Transverse colon (tissue), 4 donors: ENCODE measurements around the gene XRCC5. TPM values are rescaled to one million over a fixed set of nuclear protein-coding genes. Genes with fewer than 3 reads are reported as not detected.

Source experiments
- DNase-seq: peaks from one replicate; pipeline ENCODE4 v3.0.0-alpha.2; 2019
- H3K27ac ChIP-seq, 4 donors: fragments of 200-600 bp; sonication (generic); 2 replicates each; pipeline ENCODE4 v1.5.1; 2016 to 2018; ENCODE audit warnings: inconsistent platforms in 4 of 4
- H3K27me3 ChIP-seq: fragments of 200-600 bp; sonication (generic); 2 replicates; pipeline ENCODE4 v1.5.1; 2017; ENCODE audit warnings: inconsistent platforms
- H3K36me3 ChIP-seq, 4 donors: fragments of 200-600 bp; sonication (generic); 2 replicates each; pipeline ENCODE4 v1.5.1; 2017 to 2019; ENCODE audit warnings: inconsistent platforms in 4 of 4
- H3K4me1 ChIP-seq, 4 donors: fragments of 200-600 bp; sonication (generic); 2 replicates each; pipeline ENCODE4 v1.5.1; 2017 to 2020; ENCODE audit warnings: inconsistent platforms in 4 of 4
- H3K4me3 ChIP-seq, 4 donors: fragments of 200-600 bp; sonication (generic); 1 replicate in 1 of 4; 2 replicates in 3 of 4; pipeline versions ENCODE4 v1.5.1 to v1.6.1; 2017 to 2019; ENCODE audit warnings: inconsistent platforms in 4 of 4
- H3K9me3 ChIP-seq, 2 donors: fragments of 200-600 bp; sonication (generic); 2 replicates each; pipeline ENCODE4 v1.5.1; 2017 to 2019; ENCODE audit warnings: inconsistent platforms in 2 of 2
- CTCF ChIP-seq, 5 experiments: fragments of 200-600 bp in 3 of 5; fragments of 450-650 bp in 2 of 5; sonication (generic) in 3 of 5; IDR thresholded peaks; 1 replicate in 2 of 5; 2 replicates in 3 of 5; pipeline ENCODE4 v1.5.1; 2016 to 2017; ENCODE audit warnings: antibody characterized with exemption in 5 of 5, inconsistent platforms in 3 of 5, mild to moderate bottlenecking in 2 of 5, moderate library complexity in 1 of 5
- EP300 ChIP-seq: sonication (generic); formaldehyde crosslinking; IDR thresholded peaks from one replicate; pipeline ENCODE4 v1.6.1; 2017; ENCODE audit warnings: antibody characterized with exemption, low read depth
- POLR2A ChIP-seq: fragments of 450-650 bp; IDR thresholded peaks from one replicate; pipeline ENCODE4 v1.6.1; 2016; ENCODE audit warnings: antibody characterized with exemption, mild to moderate bottlenecking, moderate library complexity
- POLR2AphosphoS5 ChIP-seq, 3 donors: sonication (generic); formaldehyde crosslinking; IDR thresholded peaks; one replicate each; pipeline ENCODE4 v1.6.1; 2016; ENCODE audit warnings: antibody characterized with exemption in 3 of 3
- WGBS, 2 donors: methylation state at CpG; one replicate each; pipeline ENCODE4 v1.1.5; 2018; ENCODE audit warnings: low coverage in 1 of 2; 5-methylcytosine and 5-hydroxymethylcytosine counted together
- in situ Hi-C, 4 donors: fragments of 200-750 bp; cut with MboI; loops; one replicate each; pipeline versions ENCODE4 v1.15.0 to v1.15.1; 2017; ENCODE audit warnings: low sequenced_read_pairs in 3 of 4, low pct_ligation_motif_present in 1 of 4, low pct_unique_long_range_greater_than_20kb in 1 of 4
- intact Hi-C: fragments of 100-400 bp; cut with DNase I; formaldehyde crosslinking; loops from one replicate; pipeline ENCODE4 v1.15.1; 2023; ENCODE audit warnings: low total_unique reads
- total RNA-seq, 4 donors: library from RNA; depleted of rRNA; stranded (reverse); fragments of >200 nt; gene quantifications; one replicate each; pipeline ENCODE4 v1.1.0, GENCODE V29; 2016

Gene XRCC5
- total RNA-seq, 4 donors from 2014 or later: 75.6 to 120 (median 101) TPM

DNA sequence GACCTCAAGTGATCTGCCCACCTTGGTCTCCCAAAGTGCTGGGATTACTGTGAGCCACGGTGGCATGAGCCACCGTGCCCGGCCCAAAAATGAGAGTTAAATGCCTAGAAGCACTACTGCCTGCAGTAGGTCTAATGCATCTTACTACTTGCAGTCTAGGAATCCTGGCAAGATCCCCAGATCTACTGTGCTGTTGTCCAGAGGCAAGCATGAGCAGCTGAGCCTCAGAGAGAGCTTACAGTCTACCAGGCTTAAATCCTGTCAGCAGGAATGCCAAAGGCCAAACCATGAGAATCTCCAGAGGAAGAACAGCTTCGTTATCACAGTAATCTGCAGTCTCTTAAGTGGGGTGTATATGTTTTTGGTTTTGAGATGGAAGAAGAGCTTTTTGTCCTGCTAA is 54.4 kb downstream of the XRCC5 start:
- Histone ChIP-seq H3K9me3 (no peaks in the 10 kb centered on the region), H3K4me1 (no peaks in the 10 kb centered on the region), H3K27me3 (no peaks in the 10 kb centered on the region), H3K27ac (no peak overlapping the region), H3K36me3 (peaks cover 0 to 75% (median 35%) of the 10 kb centered on the region in 4 donors), H3K4me3 (no peak overlapping the region)
- intact Hi-C loops: no loop called here
- TF ChIP-seq POLR2A: no peak
- no peak for TF ChIP-seq POLR2AphosphoS5 (IDR thresholded peaks at IDR 0.05)
- no peak for TF ChIP-seq EP300
- TF ChIP-seq CTCF (IDR thresholded peaks at IDR 0.05): no peak
- no peak for DNase-seq
- 40 to 81% methylated on average over 1 to 4 of the region's 4 CpGs for WGBS, 2 donors
- in situ Hi-C loops: no loop called here

- whole genome bisulfite sequencing, 2 donors: 81 to 87% methylated on average over 3 to 5 of the region's 5 CpGs
- Histone ChIP-seq H3K9me3 (no peaks in the 10 kb centered on the region), H3K36me3 (peaks cover 0 to 80% (median 35%) of the 10 kb centered on the region in 4 donors), H3K27me3 (no peaks in the 10 kb centered on the region), H3K4me3 (no peak overlapping the region), H3K4me1 (no peaks in the 10 kb centered on the region), H3K27ac (no peak overlapping the region)
- DNase-seq: no peak
- TF ChIP-seq POLR2A (no peak), EP300 (no peak)
- in situ Hi-C loops (no loop called here), intact Hi-C loops (no loop called here)
Measured at GRCh38 chr2:216164087-216164486, 54.9 kb downstream of the XRCC5 start.

- no peak overlapping the region for H3K4me3 ChIP-seq
- 84 to 100% methylated on average over 2 to 4 of the region's 4 CpGs for WGBS, 2 donors
- in situ Hi-C loops (no loop called here), intact Hi-C loops (no loop called here)
- TF ChIP-seq POLR2AphosphoS5 (IDR thresholded peaks at IDR 0.05) (no peak), EP300 (no peak), CTCF (IDR thresholded peaks at IDR 0.05) (no peak), POLR2A (no peak)
- no peak for DNase-seq
- no peak overlapping the region for H3K27ac ChIP-seq
- no peaks in the 10 kb centered on the region for H3K9me3 ChIP-seq
- no peaks in the 10 kb centered on the region for H3K27me3 ChIP-seq
- no peaks in the 10 kb centered on the region for H3K4me1 ChIP-seq
- peaks cover 0 to 80% (median 33%) of the 10 kb centered on the region in 4 donors for H3K36me3 ChIP-seq
Measured at GRCh38 chr2:216164576-216164975, 55.4 kb downstream of the XRCC5 start.

- in situ Hi-C loops (no loop called here), intact Hi-C loops (no loop called here)
- 81 to 85% methylated on average over 4 of the region's 4 CpGs for WGBS, 2 donors
- H3K4me3 ChIP-seq: no peak overlapping the region
- no peak overlapping the region for H3K27ac ChIP-seq
- H3K27me3 ChIP-seq: no peaks in the 10 kb centered on the region
- H3K36me3 ChIP-seq: peaks cover 0 to 79% (median 28%) of the 10 kb centered on the region in 4 donors
- H3K4me1 ChIP-seq: no peaks in the 10 kb centered on the region
- H3K9me3 ChIP-seq: no peaks in the 10 kb centered on the region
- TF ChIP-seq EP300 (no peak), POLR2AphosphoS5 (IDR thresholded peaks at IDR 0.05) (no peak), CTCF (IDR thresholded peaks at IDR 0.05) (no peak), POLR2A (no peak)
- no peak for DNase-seq
Measured at GRCh38 chr2:216165711-216166110, 56.6 kb downstream of the XRCC5 start.

- in situ Hi-C loops: no loop called here
- H3K36me3 ChIP-seq: peaks cover 0 to 47% (median 11%) of the 10 kb centered on the region in 4 donors
- H3K27ac ChIP-seq: no peak overlapping the region
- H3K9me3 ChIP-seq: no peaks in the 10 kb centered on the region
- intact Hi-C loops: no loop called here
- no peak for DNase-seq
- H3K27me3 ChIP-seq: no peaks in the 10 kb centered on the region
- TF ChIP-seq CTCF (IDR thresholded peaks at IDR 0.05) (no peak), POLR2AphosphoS5 (IDR thresholded peaks at IDR 0.05) (no peak), POLR2A (no peak), EP300 (no peak)
- no peaks in the 10 kb centered on the region for H3K4me1 ChIP-seq
- no peak overlapping the region for H3K4me3 ChIP-seq
- WGBS, 2 donors: 96 to 100% methylated on average over 2 to 3 of the region's 3 CpGs
Measured at GRCh38 chr2:216169087-216169486, 59.9 kb downstream of the XRCC5 start.
